ENCODE data around the gene FAM13B.
"Not testable (repeated sequence)": the region's sequence is repeated elsewhere in the genome, so short reads cannot be mapped to it uniquely, and the experiment has no call there.

FAM13B gene

GRCh38 chr5:138051441-138052296 lies 18.8 kb upstream of the FAM13B start:
- peaks cover 17% of the 10 kb centered on the region for H3K27me3 ChIP-seq (ENCODE audit: control insufficient read depth, low read length)
- no peaks in the 10 kb centered on the region for H3K9me2 ChIP-seq (replicated peaks; ENCODE audit: control insufficient read depth, low read length)
- no peaks in the 10 kb centered on the region for H4K20me1 ChIP-seq (ENCODE audit: control insufficient read depth, insufficient read depth, low read depth, low read length)
- no peaks in the 10 kb centered on the region for H3K9me3 ChIP-seq (ENCODE audit: control insufficient read depth, insufficient read depth, low read length)
- H3F3A ChIP-seq (ENCODE audit: control insufficient read depth, insufficient read depth): no peaks in the 10 kb centered on the region
- no peak overlapping the region for H3K4me2 ChIP-seq (ENCODE audit: low read length)
- H3K4me3 ChIP-seq (ENCODE audit: low read length): no peak overlapping the region
- H3K36me3 ChIP-seq (ENCODE audit: control insufficient read depth, low read length): no peaks in the 10 kb centered on the region
- TF ChIP-seq CTCF (IDR thresholded peaks at IDR 0.05; ENCODE audit: low read depth, low read length, poor library complexity, severe bottlenecking) (no peak), EZH2phosphoT487 (IDR thresholded peaks at IDR 0.05; ENCODE audit: borderline replicate concordance, low read length) (no peak)
- no peaks in the 10 kb centered on the region for H3K4me1 ChIP-seq (ENCODE audit: control insufficient read depth, low read length)
- H3K27ac ChIP-seq (ENCODE audit: low read depth, low read length): no peak overlapping the region
- H3K79me2 ChIP-seq (ENCODE audit: control insufficient read depth, low read length): no peaks in the 10 kb centered on the region

GRCh38 chr5:138045283-138045682 lies 12.4 kb upstream of the FAM13B start:
- not testable (repeated sequence) for H3K9me2 ChIP-seq (replicated peaks; ENCODE audit: control insufficient read depth, low read length); H3K4me2 ChIP-seq (ENCODE audit: low read length); H3K27ac ChIP-seq (ENCODE audit: low read depth, low read length); H4K20me1 ChIP-seq (ENCODE audit: control insufficient read depth, insufficient read depth, low read depth, low read length); H3K79me2 ChIP-seq (ENCODE audit: control insufficient read depth, low read length); H3K36me3 ChIP-seq (ENCODE audit: control insufficient read depth, low read length); H3K9me3 ChIP-seq (ENCODE audit: control insufficient read depth, insufficient read depth, low read length); H3K4me1 ChIP-seq (ENCODE audit: control insufficient read depth, low read length); H3K27me3 ChIP-seq (ENCODE audit: control insufficient read depth, low read length); H3F3A ChIP-seq (ENCODE audit: control insufficient read depth, insufficient read depth); H3K4me3 ChIP-seq (ENCODE audit: low read length)

GRCh38 chr5:138038826-138039225 lies 5.9 kb upstream of the FAM13B start:
- H3K4me3 ChIP-seq (ENCODE audit: low read length): no peak overlapping the region
- no peaks in the 10 kb centered on the region for H3K9me3 ChIP-seq (ENCODE audit: control insufficient read depth, insufficient read depth, low read length)
- H3K27me3 ChIP-seq (ENCODE audit: control insufficient read depth, low read length): no peaks in the 10 kb centered on the region
- H3K4me1 ChIP-seq (ENCODE audit: control insufficient read depth, low read length): peaks cover 38% of the 10 kb centered on the region
- no peaks in the 10 kb centered on the region for H4K20me1 ChIP-seq (ENCODE audit: control insufficient read depth, insufficient read depth, low read depth, low read length)
- no peaks in the 10 kb centered on the region for H3K9me2 ChIP-seq (replicated peaks; ENCODE audit: control insufficient read depth, low read length)
- no peak overlapping the region for H3K4me2 ChIP-seq (ENCODE audit: low read length)
- TF ChIP-seq CTCF (IDR thresholded peaks at IDR 0.05; ENCODE audit: low read depth, low read length, poor library complexity, severe bottlenecking) (no peak), EZH2phosphoT487 (IDR thresholded peaks at IDR 0.05; ENCODE audit: borderline replicate concordance, low read length) (no peak)
- no peaks in the 10 kb centered on the region for H3K36me3 ChIP-seq (ENCODE audit: control insufficient read depth, low read length)
- H3F3A ChIP-seq (ENCODE audit: control insufficient read depth, insufficient read depth): no peaks in the 10 kb centered on the region
- no peak overlapping the region for H3K27ac ChIP-seq (ENCODE audit: low read depth, low read length)
- H3K79me2 ChIP-seq (ENCODE audit: control insufficient read depth, low read length): peaks cover 2% of the 10 kb centered on the region; the same call in 1 of the 2 replicates

- Histone ChIP-seq H3F3A (ENCODE audit: control insufficient read depth, insufficient read depth) (no peaks in the 10 kb centered on the region), H3K27ac (ENCODE audit: low read depth, low read length) (no peak overlapping the region), H3K4me3 (ENCODE audit: low read length) (peak overlapping the region; percentile 6), H3K9me2 (replicated peaks; ENCODE audit: control insufficient read depth, low read length) (no peaks in the 10 kb centered on the region), H3K27me3 (ENCODE audit: control insufficient read depth, low read length) (no peaks in the 10 kb centered on the region), H3K36me3 (ENCODE audit: control insufficient read depth, low read length) (no peaks in the 10 kb centered on the region), H4K20me1 (ENCODE audit: control insufficient read depth, insufficient read depth, low read depth, low read length) (no peaks in the 10 kb centered on the region), H3K4me1 (ENCODE audit: control insufficient read depth, low read length) (peaks cover 43% of the 10 kb centered on the region), H3K9me3 (ENCODE audit: control insufficient read depth, insufficient read depth, low read length) (no peaks in the 10 kb centered on the region), H3K4me2 (ENCODE audit: low read length) (peak overlapping the region; percentile 52), H3K79me2 (ENCODE audit: control insufficient read depth, low read length) (peaks cover 10% of the 10 kb centered on the region)
- no peak for TF ChIP-seq CTCF (IDR thresholded peaks at IDR 0.05; ENCODE audit: low read depth, low read length, poor library complexity, severe bottlenecking)
- no peak for TF ChIP-seq EZH2phosphoT487 (IDR thresholded peaks at IDR 0.05; ENCODE audit: borderline replicate concordance, low read length)
Measured at GRCh38 chr5:138037907-138038633, 5.2 kb upstream of the FAM13B start.

All from DOHH2 (cell line).